ELF-1 (cell line): ENCODE results near the gene SLC16A4.

Experiments
- DNase-seq: peaks from one replicate; pipeline ENCODE4 v3.0.0-alpha.2; 2016; ENCODE audit warnings: low read depth, low spot score

Gene SLC16A4

DNA sequence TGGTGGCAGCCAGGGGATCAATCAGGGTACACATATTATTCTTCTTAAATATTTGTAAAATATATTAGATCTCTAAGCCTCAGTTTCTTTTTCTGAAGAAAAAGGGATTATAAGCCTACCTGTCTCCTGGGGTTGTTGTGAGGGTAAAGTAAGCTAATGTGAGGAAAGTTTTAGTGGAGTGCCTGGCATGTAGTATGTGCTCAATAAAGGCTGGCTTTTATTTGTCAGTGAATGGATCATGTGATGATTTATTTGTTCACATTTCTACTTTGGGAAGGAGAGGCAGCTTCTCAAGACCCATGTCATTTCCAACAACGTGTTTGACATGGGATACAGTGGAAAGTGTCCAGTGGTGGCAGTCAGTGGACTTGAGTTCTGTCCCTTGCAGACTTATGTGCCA is 64.0 kb downstream of the SLC16A4 start:
- no peak for DNase-seq

DNA sequence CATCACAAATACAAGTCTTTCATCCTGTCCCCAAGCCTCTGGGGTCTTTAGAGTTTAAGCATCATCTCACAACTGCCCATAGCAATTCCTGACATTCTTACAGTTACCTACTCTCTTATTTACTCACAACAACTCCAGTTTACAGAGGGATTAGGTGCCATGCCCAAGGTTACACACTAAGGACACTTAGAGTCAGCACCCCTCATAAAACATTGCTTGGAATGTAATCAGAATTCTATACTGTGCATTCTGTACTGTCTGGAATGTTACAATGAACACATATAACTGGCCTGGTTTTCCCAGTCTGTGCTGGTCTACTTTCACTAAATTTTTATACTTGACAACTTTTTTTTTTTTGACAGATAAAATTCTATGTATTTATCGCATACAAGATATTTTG is 66.2 kb downstream of the SLC16A4 start:
- no peak for DNase-seq

DNA sequence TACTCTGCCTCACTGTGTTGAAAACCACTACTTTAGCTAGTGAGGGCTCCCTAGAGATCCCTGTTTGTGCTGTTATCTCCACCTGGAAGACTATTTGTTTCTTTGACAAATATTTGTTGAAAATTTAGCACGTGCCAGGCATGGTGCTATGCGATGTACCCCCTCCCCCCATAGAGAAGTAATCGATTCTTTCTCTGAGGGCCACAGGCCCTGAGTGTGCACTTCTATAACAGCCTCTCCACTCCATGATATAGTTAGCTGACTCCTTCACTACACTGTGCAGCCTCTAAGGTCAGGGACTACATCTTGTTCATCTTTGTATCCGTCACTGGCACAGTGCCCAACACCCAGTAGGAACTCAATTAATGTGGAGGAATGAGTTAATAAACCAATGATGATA is 69.0 kb downstream of the SLC16A4 start:
- no peak for DNase-seq

DNA sequence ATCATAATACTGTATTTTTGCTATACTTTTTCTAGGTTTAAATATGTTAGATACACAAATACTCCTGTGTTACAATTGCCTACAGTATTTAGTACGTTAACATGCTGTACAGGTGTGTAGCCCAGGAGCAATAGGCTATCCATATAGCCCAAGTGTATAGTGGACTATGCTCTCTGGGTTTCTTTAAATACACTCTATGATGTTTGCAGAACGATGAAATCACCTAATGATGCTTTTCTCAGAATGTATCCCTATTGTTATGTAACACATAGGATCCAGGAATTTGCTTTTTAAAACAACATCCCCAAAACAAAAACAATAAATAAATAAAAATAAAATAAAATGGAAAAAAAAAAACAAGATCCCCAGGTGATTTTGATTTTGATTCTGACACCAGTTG is 69.8 kb downstream of the SLC16A4 start:
- no peak for DNase-seq

DNA sequence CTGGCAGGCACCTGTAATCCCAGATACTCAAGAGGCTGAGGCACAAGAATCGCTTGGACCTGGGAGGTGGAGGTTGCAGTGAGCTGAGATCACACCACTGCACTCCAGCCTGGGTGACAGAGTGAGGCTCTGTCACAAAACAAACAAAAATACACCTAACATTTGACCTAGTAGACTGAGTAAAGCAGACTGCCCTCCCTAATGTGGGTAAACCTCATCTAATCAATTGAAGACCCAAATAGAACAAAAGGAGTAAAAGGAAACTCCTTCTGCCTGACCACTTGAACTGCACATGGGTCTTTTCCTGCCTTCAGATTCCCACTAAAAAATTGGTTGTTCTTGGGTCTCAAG is 70.7 kb downstream of the SLC16A4 start:
- DNase-seq: no peak

DNA sequence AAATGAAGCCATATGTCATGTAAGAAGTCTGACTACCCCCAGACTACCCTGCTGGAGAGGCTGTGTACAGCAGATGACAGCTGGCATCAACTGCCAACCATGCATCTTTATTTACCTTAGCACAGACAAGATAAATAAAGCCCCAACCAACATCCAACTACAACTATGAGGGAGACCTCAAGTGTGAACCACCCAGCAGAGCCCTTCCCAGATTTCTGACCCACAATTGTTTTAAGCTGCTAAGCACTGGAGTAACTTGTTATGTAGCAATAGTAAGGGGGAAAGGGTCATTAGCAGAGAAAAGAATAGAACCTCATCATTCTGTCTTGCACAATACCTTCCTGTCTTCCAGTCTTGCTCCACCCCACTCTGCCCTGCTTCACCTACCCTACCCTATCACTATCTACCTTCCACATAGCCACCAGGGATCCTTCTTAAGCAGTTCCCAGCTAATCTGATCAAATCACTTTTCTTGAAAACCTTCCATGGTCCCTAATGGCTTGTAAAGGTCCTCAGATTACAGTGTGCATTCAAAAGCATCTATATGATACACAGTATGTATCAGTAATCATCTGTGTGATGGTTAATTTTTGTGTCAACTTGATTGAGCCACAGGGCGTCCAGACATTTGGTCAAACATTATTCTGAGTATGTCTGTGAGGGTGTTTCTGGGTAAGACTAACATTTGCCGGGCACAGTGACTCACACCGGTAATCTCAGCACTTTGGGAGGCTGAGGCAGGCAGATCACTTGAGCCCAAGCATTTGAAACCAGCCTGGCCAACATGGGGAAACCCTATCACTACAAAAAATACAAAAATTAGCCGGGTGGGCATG is 71.3 kb downstream of the SLC16A4 start:
- DNase-seq: no peak

DNA sequence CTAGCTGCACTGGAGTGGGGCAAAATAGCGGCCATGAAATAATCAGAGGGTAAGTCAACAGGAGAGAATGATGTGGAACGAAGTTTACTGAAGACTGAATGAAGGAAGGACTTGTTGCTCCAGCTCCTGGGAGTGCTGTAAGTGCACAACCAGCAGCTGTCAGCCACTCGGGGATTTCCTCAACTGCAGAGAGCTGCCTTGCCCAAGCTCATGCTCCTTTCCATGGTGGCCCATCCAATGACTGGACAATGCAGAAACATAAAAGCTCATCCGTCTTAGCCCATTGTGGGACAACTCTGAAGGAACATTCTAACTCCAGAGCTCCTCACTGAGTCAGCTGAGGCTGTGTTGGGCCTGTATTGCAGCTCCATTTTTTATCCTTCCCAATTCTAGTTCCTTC is 72.8 kb downstream of the SLC16A4 start:
- DNase-seq: no peak

DNA sequence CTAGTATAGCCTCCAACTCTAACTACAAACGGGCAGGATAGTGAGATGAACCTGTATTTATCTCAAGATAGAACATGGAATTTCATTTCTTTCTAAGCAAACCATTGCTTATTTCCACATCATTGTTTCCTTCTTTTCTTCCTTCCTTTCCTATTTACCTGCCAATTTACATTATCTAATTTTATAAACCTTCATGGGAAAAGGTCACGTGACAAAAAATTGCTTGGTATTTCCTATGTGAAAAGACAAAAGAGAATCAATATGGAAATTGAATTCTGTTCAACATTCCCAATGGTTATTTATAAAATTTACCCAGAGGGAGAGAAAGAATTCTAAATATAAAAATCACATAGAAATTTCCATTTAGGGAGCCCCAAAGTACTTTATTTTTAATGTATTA is 74.1 kb downstream of the SLC16A4 start:
- no peak for DNase-seq
